HepG2 (cell line): ENCODE measurements around the gene ALKBH2. TPM values are rescaled to one million over a fixed set of nuclear protein-coding genes. Genes with fewer than 3 reads are reported as not detected.

Experiments
- CSRNP1 ChIP-seq: sonication (generic); formaldehyde crosslinking; IDR thresholded peaks from 2 replicates; pipeline ENCODE4 v1.8.1; 2023; ENCODE audit warnings: mild to moderate bottlenecking, missing genetic modification reagents
- CTCF ChIP-seq: sonication (generic); formaldehyde crosslinking; IDR thresholded peaks from 2 replicates; pipeline ENCODE4 v1.5.0; 2020; ENCODE audit warnings: mild to moderate bottlenecking, missing genetic modification reagents, moderate library complexity
- E2F5 ChIP-seq: sonication (generic); formaldehyde crosslinking; conservative IDR thresholded peaks from 2 replicates; pipeline ENCODE4 v1.4.0; 2020; ENCODE audit warnings: missing genetic modification reagents
- FOSL2 ChIP-seq: sonication (generic); formaldehyde crosslinking; IDR thresholded peaks from 2 replicates; pipeline ENCODE4 v1.4.0; 2020; ENCODE audit warnings: missing genetic modification reagents
- JUND ChIP-seq: sonication (generic); formaldehyde crosslinking; IDR thresholded peaks from 2 replicates; pipeline ENCODE4 v1.8.0; 2022; ENCODE audit warnings: mild to moderate bottlenecking, missing genetic modification reagents
- RERE ChIP-seq: IDR thresholded peaks from 2 replicates; pipeline ENCODE4 v1.6.1; 2016; ENCODE audit warnings: low read depth, missing genetic modification reagents, missing compliant biosample characterization
- SP2 ChIP-seq: sonication (generic); formaldehyde crosslinking; IDR thresholded peaks from 2 replicates; pipeline ENCODE4 v1.5.1; 2020; ENCODE audit warnings: mild to moderate bottlenecking, missing genetic modification reagents
- XBP1 ChIP-seq: sonication (generic); formaldehyde crosslinking; IDR thresholded peaks from 2 replicates; pipeline ENCODE4 v1.5.0; 2020; ENCODE audit warnings: missing genetic modification reagents
- ZKSCAN8 ChIP-seq: IDR thresholded peaks from 2 replicates; pipeline ENCODE4 v1.6.1; 2016; ENCODE audit warnings: borderline replicate concordance, missing genetic modification reagents, missing compliant biosample characterization
- ZNF276 ChIP-seq: sonication (generic); formaldehyde crosslinking; IDR thresholded peaks from 2 replicates; pipeline ENCODE4 v1.4.0; 2020; ENCODE audit warnings: mild to moderate bottlenecking, low read depth, missing genetic modification reagents
- ZNF333 ChIP-seq: sonication (generic); formaldehyde crosslinking; IDR thresholded peaks from 2 replicates; pipeline ENCODE4 v1.4.0; 2020; ENCODE audit warnings: mild to moderate bottlenecking, missing genetic modification reagents, borderline replicate concordance
- ZNF513 ChIP-seq: sonication (generic); formaldehyde crosslinking; conservative IDR thresholded peaks from 2 replicates; pipeline ENCODE4 v1.5.0; 2020; ENCODE audit warnings: missing genetic modification reagents
- ZNF615 ChIP-seq: sonication (generic); formaldehyde crosslinking; IDR thresholded peaks from 2 replicates; pipeline ENCODE4 v1.5.0; 2020; ENCODE audit warnings: mild to moderate bottlenecking, missing genetic modification reagents, borderline replicate concordance
- ZSCAN31 ChIP-seq: sonication (generic); formaldehyde crosslinking; IDR thresholded peaks from 2 replicates; pipeline ENCODE4 v1.5.0; 2020; ENCODE audit warnings: low read depth, mild to moderate bottlenecking, missing genetic modification reagents
- polyA plus RNA-seq, 8 experiments: library from polyadenylated mRNA; depleted of rRNA in 3 of 8; stranded (reverse) in 7 of 8; unstranded in 1 of 8; fragments of >200 nt; fragmentation: Illumina TruSeq in 4 of 8; extraction: Trizol in 4 of 8; gene quantifications; 2 replicates each; pipeline versions ENCODE4 v1.2.1 to v1.2.3, GENCODE V29; 2011 to 2016; ENCODE audit warnings: low read depth in 4 of 8, missing spikeins in 1 of 8, mixed read lengths in 1 of 8; ENCODE audit not compliant: insufficient read depth in 1 of 8
- total RNA-seq, 5 experiments: library from RNA; depleted of rRNA; stranded (reverse); fragments of >200 nt; fragmentation: Illumina TruSeq; extraction: Trizol; gene quantifications; 2 replicates each; pipeline ENCODE4 v1.2.3, GENCODE V29; 2016; ENCODE audit warnings: low read depth in 1 of 5

ALKBH2 gene
- total and polyA plus RNA-seq, 2 of the 13 experiments (the other 11 are each of a cell fraction or from before 2014, with no cell fraction given), result 21.0 to 40.5 TPM

- TF ChIP-seq E2F5 (CRISPR knock-in tag), result no peak
- no peak for TF ChIP-seq JUND
- TF ChIP-seq FOSL2 (CRISPR knock-in tag), result peak; percentile 77
- no peak for TF ChIP-seq XBP1 (CRISPR knock-in tag)
- TF ChIP-seq ZNF276 (CRISPR knock-in tag), result peak; percentile 97
- TF ChIP-seq CSRNP1 (CRISPR knock-in tag), result peak; percentile 96
- peak; percentile 100 for TF ChIP-seq CTCF
- peak; percentile 91; the same call in 1 of the 2 replicates for TF ChIP-seq ZNF615 (CRISPR knock-in tag)
- TF ChIP-seq ZKSCAN8 (CRISPR knock-in tag), result peak; percentile 78; the same call in 1 of the 2 replicates
- TF ChIP-seq ZNF513 (CRISPR knock-in tag), result no peak
- TF ChIP-seq RERE (CRISPR knock-in tag), result peak; percentile 73; the same call in 1 of the 2 replicates
- TF ChIP-seq ZSCAN31 (CRISPR knock-in tag), result peak; percentile 89
- TF ChIP-seq SP2, result peak; percentile 67
- peak; percentile 87; the same call in 1 of the 2 replicates for TF ChIP-seq ZNF333
These were observed at the start of gene ALKBH2 (continued) for GRCh38 chr12:109093022-109093918.
